NCI-H1436 (cell line): ENCODE results near the gene KIRREL3.

Source experiments
- DNase-seq: peaks from one replicate; lab custom pipeline; 2025; lab: John Stamatoyannopoulos, UW

Gene KIRREL3

GRCh38 chr11:126599217-126599897, 401.2 kb downstream of the KIRREL3 start:
- no peak for DNase-seq

- no peak for DNase-seq
These were observed 402.0 kb downstream of the KIRREL3 start for GRCh38 chr11:126598344-126599216.

GRCh38 chr11:126597041-126597440, 403.5 kb downstream of the KIRREL3 start:
- no peak for DNase-seq

GRCh38 chr11:126596474-126596873, 404.1 kb downstream of the KIRREL3 start:
- no peak for DNase-seq

- DNase-seq = no peak
These were observed 405.0 kb downstream of the KIRREL3 start for GRCh38 chr11:126595560-126595959.

GRCh38 chr11:126594921-126595367, 405.6 kb downstream of the KIRREL3 start:
- peak; percentile 70 for DNase-seq

GRCh38 chr11:126592496-126593410, 407.8 kb downstream of the KIRREL3 start:
- DNase-seq = no peak

- DNase-seq = no peak
These were observed 408.5 kb downstream of the KIRREL3 start for GRCh38 chr11:126591966-126592489.

- no peak for DNase-seq
These were observed 411.1 kb downstream of the KIRREL3 start for GRCh38 chr11:126589492-126589803.

GRCh38 chr11:126588630-126589491, 411.7 kb downstream of the KIRREL3 start:
- peak; percentile 51 for DNase-seq

GRCh38 chr11:126587541-126587940, 413.0 kb downstream of the KIRREL3 start:
- DNase-seq = no peak

- DNase-seq = peak; percentile 60
These were observed 414.6 kb downstream of the KIRREL3 start for GRCh38 chr11:126585774-126586491.

- DNase-seq = no peak
These were observed 415.2 kb downstream of the KIRREL3 start for GRCh38 chr11:126585388-126585773.

- no peak for DNase-seq
These were observed 416.8 kb downstream of the KIRREL3 start for GRCh38 chr11:126583594-126584427.

GRCh38 chr11:126583101-126583500, 417.5 kb downstream of the KIRREL3 start:
- DNase-seq = no peak

- DNase-seq = no peak
These were observed 418.5 kb downstream of the KIRREL3 start for GRCh38 chr11:126581871-126582648.

- DNase-seq = no peak
These were observed 422.1 kb downstream of the KIRREL3 start for GRCh38 chr11:126578426-126578825.

- no peak for DNase-seq
These were observed 422.5 kb downstream of the KIRREL3 start for GRCh38 chr11:126578021-126578420.

GRCh38 chr11:126575849-126576248, 424.7 kb downstream of the KIRREL3 start:
- DNase-seq = no peak
